Fibroblast of lung (primary cell): ENCODE data around the gene CLASP1. TPM values are rescaled to one million over a fixed set of nuclear protein-coding genes. Genes with fewer than 3 reads are reported as not detected.

Source experiments
- DNase-seq, 2 donors: peaks; one replicate each; pipeline versions ENCODE4 v3.0.0 to v3.0.0-alpha.2; 2010; ENCODE audit warnings: low read depth in 2 of 2
- H2AFZ ChIP-seq: 2 replicates; pipeline ENCODE4 v1.5.1; 2012; ENCODE audit warnings: low read length, control low read depth, inconsistent platforms
- H3K27ac ChIP-seq: 2 replicates; pipeline ENCODE4 v1.5.1; 2011; ENCODE audit warnings: low read length, control low read depth; ENCODE audit not compliant: insufficient read depth
- H3K27me3 ChIP-seq: 2 replicates; pipeline ENCODE4 v1.5.1; 2011; ENCODE audit warnings: mild to moderate bottlenecking, low read length; ENCODE audit not compliant: control insufficient read depth, insufficient read depth
- H3K36me3 ChIP-seq: 2 replicates; pipeline ENCODE4 v1.5.1; 2011; ENCODE audit warnings: low read length; ENCODE audit not compliant: control insufficient read depth, insufficient read depth
- H3K4me1 ChIP-seq: 2 replicates; pipeline ENCODE4 v1.5.1; 2011; ENCODE audit warnings: low read length; ENCODE audit not compliant: control insufficient read depth, insufficient read depth; ENCODE audit errors: extremely low read depth
- H3K4me2 ChIP-seq: 2 replicates; pipeline ENCODE4 v1.5.1; 2011; ENCODE audit warnings: low read length, control low read depth; ENCODE audit not compliant: insufficient read depth; ENCODE audit errors: extremely low read depth
- H3K4me3 ChIP-seq, 4 experiments: fragments of 200-600 bp in 1 of 4; sonication (generic) in 1 of 4; replicated peaks in 1 of 4; 2 replicates each; pipeline ENCODE4 v1.5.1; 2011 to 2016; ENCODE audit warnings: low read length in 4 of 4, low read depth in 3 of 4, mild to moderate bottlenecking in 3 of 4, control low read depth in 2 of 4, inconsistent platforms in 1 of 4, mixed read lengths in 1 of 4; ENCODE audit not compliant: insufficient read depth in 1 of 4; ENCODE audit errors: control extremely low read depth in 1 of 4
- H3K79me2 ChIP-seq: 2 replicates; pipeline ENCODE4 v1.5.1; 2012; ENCODE audit warnings: mild to moderate bottlenecking, low read length, inconsistent platforms; ENCODE audit not compliant: control insufficient read depth, insufficient read depth
- H3K9ac ChIP-seq: 2 replicates; pipeline ENCODE4 v1.5.1; 2011; ENCODE audit warnings: mild to moderate bottlenecking, low read length, control low read depth; ENCODE audit not compliant: insufficient read depth
- H3K9me3 ChIP-seq: 2 replicates; pipeline ENCODE4 v1.5.1; 2012; ENCODE audit warnings: low read depth, low read length; ENCODE audit not compliant: control insufficient read depth, insufficient read depth
- H4K20me1 ChIP-seq: 2 replicates; pipeline ENCODE4 v1.5.1; 2011; ENCODE audit warnings: low read length; ENCODE audit not compliant: control insufficient read depth, insufficient read depth; ENCODE audit errors: extremely low read depth
- CTCF ChIP-seq, 2 donors: IDR thresholded peaks in 1 of 2; conservative IDR thresholded peaks in 1 of 2; 1 replicate in 1 of 2; 2 replicates in 1 of 2; pipeline ENCODE4 v1.5.1; 2011 to 2012; ENCODE audit warnings: low read length in 2 of 2, control low read depth in 1 of 2, inconsistent platforms in 1 of 2, low read depth in 1 of 2, mild to moderate bottlenecking in 1 of 2
- EZH2 ChIP-seq: IDR thresholded peaks from 2 replicates; pipeline ENCODE4 v1.5.1; 2012; ENCODE audit warnings: low read length, control low read depth, mild to moderate bottlenecking; ENCODE audit errors: missing control alignments
- polyA plus RNA-seq, 2 donors: library from polyadenylated mRNA; depleted of rRNA in 1 of 2; stranded (reverse) in 1 of 2; unstranded in 1 of 2; fragments of >200 nt; gene quantifications; 2 replicates each; pipeline ENCODE4 v1.2.1, GENCODE V29; 2011 to 2012; ENCODE audit warnings: missing spikeins in 1 of 2
- total RNA-seq: library from RNA; depleted of rRNA; stranded (reverse); fragments of >200 nt; gene quantifications from 2 replicates; pipeline ENCODE4 v1.2.1, GENCODE V29; 2014

CLASP1 gene
- total and polyA plus RNA-seq, 2 donors (not counting 1 experiment from before 2014, with no cell fraction given) = 6.0 to 48.4 TPM

GRCh38 chr2:121330921-121331320 lies 318.3 kb downstream of the CLASP1 start:
- Histone ChIP-seq H3K9me3 (no peaks in the 10 kb centered on the region), H4K20me1 (no peaks in the 10 kb centered on the region), H3K4me2 (no peak overlapping the region), H3K36me3 (no peaks in the 10 kb centered on the region), H3K9ac (no peak overlapping the region), H3K4me3 (no peak overlapping the region), H2AFZ (no peak overlapping the region), H3K27ac (no peak overlapping the region), H3K27me3 (no peaks in the 10 kb centered on the region), H3K4me1 (no peaks in the 10 kb centered on the region), H3K79me2 (no peaks in the 10 kb centered on the region)
- no peak for TF ChIP-seq EZH2
- TF ChIP-seq CTCF (conservative IDR thresholded peaks at IDR 0.05 in 1 of 2, IDR thresholded peaks at IDR 0.05 in 1 of 2; ENCODE audit: low read depth in 1 of 2, low read length in 2 of 2) = no peak
- DNase-seq = no peak

- TF ChIP-seq EZH2 (no peak), CTCF (conservative IDR thresholded peaks at IDR 0.05 in 1 of 2, IDR thresholded peaks at IDR 0.05 in 1 of 2; ENCODE audit: low read depth in 1 of 2, low read length in 2 of 2) (no peak)
- Histone ChIP-seq H3K4me2 (no peak overlapping the region), H3K27ac (no peak overlapping the region), H3K4me1 (no peaks in the 10 kb centered on the region), H3K79me2 (no peaks in the 10 kb centered on the region), H4K20me1 (no peaks in the 10 kb centered on the region), H3K4me3 (no peak overlapping the region), H3K36me3 (no peaks in the 10 kb centered on the region), H3K9ac (no peak overlapping the region), H2AFZ (no peak overlapping the region), H3K27me3 (no peaks in the 10 kb centered on the region), H3K9me3 (no peaks in the 10 kb centered on the region)
- no peak for DNase-seq
Measured at GRCh38 chr2:121329786-121330185, 319.5 kb downstream of the CLASP1 start.

DNA sequence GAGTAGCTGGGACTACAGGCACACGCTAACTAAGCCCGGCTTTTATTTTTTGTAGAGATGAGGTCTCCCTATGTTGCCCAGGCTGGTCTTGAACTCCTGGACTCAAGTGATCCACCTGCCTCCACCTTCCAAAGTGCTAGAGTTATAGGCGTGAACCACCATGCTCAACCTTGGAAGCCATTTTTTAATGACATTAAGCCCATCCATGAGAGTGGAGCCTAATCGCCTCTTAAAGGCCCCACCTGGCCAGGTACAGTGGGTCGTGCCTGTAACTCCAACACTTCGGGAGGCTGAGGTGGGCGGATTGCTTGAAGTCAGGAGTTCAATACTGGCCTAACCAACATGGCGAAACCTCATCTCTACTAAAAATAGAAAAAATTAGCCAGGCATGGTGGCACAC lies 322.6 kb downstream of the CLASP1 start:
- no peak overlapping the region for H3K27ac ChIP-seq
- no peaks in the 10 kb centered on the region for H4K20me1 ChIP-seq
- no peak overlapping the region for H2AFZ ChIP-seq
- no peak overlapping the region for H3K4me2 ChIP-seq
- no peaks in the 10 kb centered on the region for H3K27me3 ChIP-seq
- H3K79me2 ChIP-seq = no peaks in the 10 kb centered on the region
- no peaks in the 10 kb centered on the region for H3K9me3 ChIP-seq
- no peaks in the 10 kb centered on the region for H3K36me3 ChIP-seq
- no peak for DNase-seq
- no peak for TF ChIP-seq CTCF (conservative IDR thresholded peaks at IDR 0.05 in 1 of 2, IDR thresholded peaks at IDR 0.05 in 1 of 2; ENCODE audit: low read depth in 1 of 2, low read length in 2 of 2)
- TF ChIP-seq EZH2 = no peak
- no peak overlapping the region for H3K4me3 ChIP-seq
- H3K4me1 ChIP-seq = no peaks in the 10 kb centered on the region
- no peak overlapping the region for H3K9ac ChIP-seq
